ENCODE measurements around the gene DOCK10. TPM values are rescaled to one million over a fixed set of nuclear protein-coding genes. Genes with fewer than 3 reads are reported as not detected.
"Not testable (repeated sequence)": the region's sequence is repeated elsewhere in the genome, so short reads cannot be mapped to it uniquely, and the experiment has no call there.

The DOCK10 gene
- total RNA-seq, 2 experiments from 2014 or later = 343 to 344 TPM

GRCh38 chr2:224946895-224947294 is 95.4 kb downstream of the DOCK10 start:
- POLR2A ChIA-PET = interaction anchor here (0.6 to 12.9 kb wide), 12 partner anchors 10 to 106 kb away, joined by 3 to 221 read pairs (median 5); partner anchors contain the start of gene DOCK10
- DNase-seq = no peak
- peaks cover 69% of the 10 kb centered on the region for H3K36me3 Mint-ChIP-seq (ENCODE audit: low read depth)
- peaks cover 60% of the 10 kb centered on the region for H3K4me1 Mint-ChIP-seq (ENCODE audit: low read depth)
- H3K4me3 Mint-ChIP-seq = peak overlapping the region; percentile 95
- H3K9me3 Mint-ChIP-seq (ENCODE audit: insufficient read depth) = no peaks in the 10 kb centered on the region
- peak; percentile 50 for ATAC-seq
- no peaks in the 10 kb centered on the region for H3K27me3 Mint-ChIP-seq (ENCODE audit: low read depth)
- peak overlapping the region; percentile 93 for H3K27ac Mint-ChIP-seq
- CTCF ChIA-PET = interaction anchor here (0.7 to 14.2 kb wide), 6 partner anchors 17 to 55 kb away, joined by 3 to 137 read pairs (median 6); no protein-coding TSS in a partner anchor

- Mint-ChIP-seq H3K27ac (peak overlapping the region; percentile 94), H3K9me3 (ENCODE audit: insufficient read depth) (no peaks in the 10 kb centered on the region), H3K4me1 (ENCODE audit: low read depth) (peaks cover 60% of the 10 kb centered on the region), H3K4me3 (peak overlapping the region; percentile 95), H3K27me3 (ENCODE audit: low read depth) (no peaks in the 10 kb centered on the region), H3K36me3 (ENCODE audit: low read depth) (peaks cover 74% of the 10 kb centered on the region)
- ChIA-PET CTCF (interaction anchor here (0.8 to 14.2 kb wide), 6 partner anchors 8 to 62 kb away, joined by 3 to 137 read pairs (median 3); no protein-coding TSS in a partner anchor), POLR2A (interaction anchor here (0.9 to 12.9 kb wide), 13 partner anchors 8 to 108 kb away, joined by 3 to 221 read pairs (median 8); partner anchors contain the start of gene DOCK10)
- ATAC-seq (peak; percentile 35), DNase-seq (no peak)
Observed at GRCh38 chr2:224944707-224945547, 97.3 kb downstream of the DOCK10 start.

GRCh38 chr2:224943601-224944041 is 98.6 kb downstream of the DOCK10 start:
- H3K9me3 Mint-ChIP-seq (ENCODE audit: insufficient read depth); H3K27me3 Mint-ChIP-seq (ENCODE audit: low read depth): not testable (repeated sequence)
- Mint-ChIP-seq H3K4me3 (peak overlapping the region; percentile 95), H3K27ac (peak overlapping the region; percentile 94), H3K4me1 (ENCODE audit: low read depth) (peaks cover 58% of the 10 kb centered on the region), H3K36me3 (ENCODE audit: low read depth) (peaks cover 68% of the 10 kb centered on the region)
- ChIA-PET CTCF (interaction anchor here (0.7 to 14.2 kb wide), 9 partner anchors 8 to 717 kb away, joined by 3 to 137 read pairs (median 3); no protein-coding TSS in a partner anchor), POLR2A (interaction anchor here (2.3 to 12.9 kb wide), 5 partner anchors 11 to 109 kb away, joined by 11 to 221 read pairs (median 26); partner anchors contain the start of gene DOCK10)
- DNase-seq (peak; percentile 86), ATAC-seq (peak; percentile 32)

GRCh38 chr2:224941960-224942359 is 100.3 kb downstream of the DOCK10 start:
- H3K4me3 Mint-ChIP-seq = peak overlapping the region; percentile 66
- H3K36me3 Mint-ChIP-seq (ENCODE audit: low read depth) = peaks cover 70% of the 10 kb centered on the region
- no peaks in the 10 kb centered on the region for H3K27me3 Mint-ChIP-seq (ENCODE audit: low read depth)
- H3K4me1 Mint-ChIP-seq (ENCODE audit: low read depth) = peaks cover 58% of the 10 kb centered on the region
- ChIA-PET POLR2A (interaction anchor here (5.9 to 12.9 kb wide), 2 partner anchors 9 to 14 kb away, joined by 38 to 221 read pairs; no protein-coding TSS in a partner anchor), CTCF (interaction anchor here (2.5 to 14.2 kb wide), 3 partner anchors 11 to 60 kb away, joined by 8 to 137 read pairs (median 11); no protein-coding TSS in a partner anchor)
- DNase-seq = no peak
- no peaks in the 10 kb centered on the region for H3K9me3 Mint-ChIP-seq (ENCODE audit: insufficient read depth)
- peak overlapping the region; percentile 79 for H3K27ac Mint-ChIP-seq
- no peak for ATAC-seq

- peak overlapping the region; percentile 76 for H3K27ac Mint-ChIP-seq
- no peak for ATAC-seq
- H3K9me3 Mint-ChIP-seq (ENCODE audit: insufficient read depth) = no peaks in the 10 kb centered on the region
- peaks cover 71% of the 10 kb centered on the region for H3K36me3 Mint-ChIP-seq (ENCODE audit: low read depth)
- DNase-seq = no peak
- no peaks in the 10 kb centered on the region for H3K27me3 Mint-ChIP-seq (ENCODE audit: low read depth)
- ChIA-PET CTCF (interaction anchor here (0.6 to 14.2 kb wide), 4 partner anchors 11 to 163 kb away, joined by 3 to 137 read pairs (median 6); no protein-coding TSS in a partner anchor), POLR2A (interaction anchor here (12.9 kb wide), 1 partner anchor 13 kb away, joined by 221 read pairs; no protein-coding TSS in a partner anchor)
- H3K4me3 Mint-ChIP-seq = peak overlapping the region; percentile 51
- H3K4me1 Mint-ChIP-seq (ENCODE audit: low read depth) = peaks cover 69% of the 10 kb centered on the region
Observed at GRCh38 chr2:224940618-224941017, 101.7 kb downstream of the DOCK10 start.

- Mint-ChIP-seq H3K36me3 (ENCODE audit: low read depth) (peaks cover 72% of the 10 kb centered on the region), H3K4me1 (ENCODE audit: low read depth) (peaks cover 78% of the 10 kb centered on the region), H3K27ac (peak overlapping the region; percentile 83), H3K27me3 (ENCODE audit: low read depth) (no peaks in the 10 kb centered on the region), H3K4me3 (peak overlapping the region; percentile 63), H3K9me3 (ENCODE audit: insufficient read depth) (no peaks in the 10 kb centered on the region)
- POLR2A ChIA-PET = interaction anchor here (12.9 kb wide), 1 partner anchor 11 kb away, joined by 221 read pairs; no protein-coding TSS in a partner anchor
- ATAC-seq (peak; percentile 62), DNase-seq (no peak)
- CTCF ChIA-PET = interaction anchor here (0.5 to 14.2 kb wide), 7 partner anchors 9 to 71 kb away, joined by 3 to 137 read pairs (median 3); no protein-coding TSS in a partner anchor
Observed at GRCh38 chr2:224938651-224939182, 103.6 kb downstream of the DOCK10 start.

GRCh38 chr2:224937887-224938286 is 104.4 kb downstream of the DOCK10 start:
- CTCF ChIA-PET = interaction anchor here (1.0 to 14.2 kb wide), 8 partner anchors 8 to 71 kb away, joined by 3 to 137 read pairs (median 4); no protein-coding TSS in a partner anchor
- ATAC-seq (peak; percentile 18), DNase-seq (no peak)
- POLR2A ChIA-PET = interaction anchor here (2.5 to 12.9 kb wide), 2 partner anchors 10 kb away, joined by 10 to 221 read pairs; no protein-coding TSS in a partner anchor
- Mint-ChIP-seq H3K4me1 (ENCODE audit: low read depth) (peaks cover 86% of the 10 kb centered on the region), H3K27me3 (ENCODE audit: low read depth) (no peaks in the 10 kb centered on the region), H3K36me3 (ENCODE audit: low read depth) (peaks cover 75% of the 10 kb centered on the region), H3K4me3 (peak overlapping the region; percentile 63), H3K9me3 (ENCODE audit: insufficient read depth) (no peaks in the 10 kb centered on the region), H3K27ac (peak overlapping the region; percentile 83)

GRCh38 chr2:224934526-224935188 is 107.6 kb downstream of the DOCK10 start:
- Mint-ChIP-seq H3K27me3 (ENCODE audit: low read depth) (no peaks in the 10 kb centered on the region), H3K4me1 (ENCODE audit: low read depth) (peaks cover 93% of the 10 kb centered on the region), H3K4me3 (no peak overlapping the region), H3K27ac (peak overlapping the region; percentile 53), H3K9me3 (ENCODE audit: insufficient read depth) (no peaks in the 10 kb centered on the region), H3K36me3 (ENCODE audit: low read depth) (peaks cover 83% of the 10 kb centered on the region)
- CTCF ChIA-PET = interaction anchor here (1.4 kb wide), 1 partner anchor 68 kb away, joined by 4 read pairs; no protein-coding TSS in a partner anchor
- ATAC-seq (no peak), DNase-seq (no peak)
- POLR2A ChIA-PET = interaction anchor here (1.2 kb wide), 2 partner anchors 11 to 69 kb away, joined by 4 to 5 read pairs; no protein-coding TSS in a partner anchor

- Mint-ChIP-seq H3K4me3 (peak overlapping the region; percentile 26), H3K27me3 (ENCODE audit: low read depth) (no peaks in the 10 kb centered on the region), H3K36me3 (ENCODE audit: low read depth) (peaks cover 90% of the 10 kb centered on the region), H3K27ac (peak overlapping the region; percentile 76), H3K4me1 (ENCODE audit: low read depth) (peaks cover 94% of the 10 kb centered on the region), H3K9me3 (ENCODE audit: insufficient read depth) (no peaks in the 10 kb centered on the region)
- DNase-seq (no peak), ATAC-seq (peak; percentile 31)
- POLR2A ChIA-PET = interaction anchor here (1.1 to 2.0 kb wide), 5 partner anchors 11 to 108 kb away, joined by 4 to 38 read pairs (median 6); partner anchors contain the start of gene DOCK10
- CTCF ChIA-PET = interaction anchor here (0.6 to 9.0 kb wide), 7 partner anchors 10 to 190 kb away, joined by 3 to 137 read pairs (median 4); no protein-coding TSS in a partner anchor
Observed at GRCh38 chr2:224933431-224933830, 108.8 kb downstream of the DOCK10 start.

GRCh38 chr2:224932522-224932921 is 109.7 kb downstream of the DOCK10 start:
- no peak for ATAC-seq
- CTCF ChIA-PET = interaction anchor here (1.0 to 9.0 kb wide), 6 partner anchors 11 to 108 kb away, joined by 3 to 137 read pairs (median 6); no protein-coding TSS in a partner anchor
- no peak for DNase-seq
- Mint-ChIP-seq H3K4me3 (peak overlapping the region; percentile 32), H3K4me1 (ENCODE audit: low read depth) (peaks cover 94% of the 10 kb centered on the region), H3K27ac (peak overlapping the region; percentile 100), H3K27me3 (ENCODE audit: low read depth) (no peaks in the 10 kb centered on the region), H3K9me3 (ENCODE audit: insufficient read depth) (no peaks in the 10 kb centered on the region), H3K36me3 (ENCODE audit: low read depth) (peaks cover 90% of the 10 kb centered on the region)
- POLR2A ChIA-PET = interaction anchor here (1.1 to 2.0 kb wide), 4 partner anchors 10 to 109 kb away, joined by 6 to 38 read pairs (median 6); partner anchors contain the start of gene DOCK10

Measured in activated CD8-positive, alpha-beta T cell treated with anti-CD3 and anti-CD28 coated beads, Interleukin-2, amount 10 ng/mL, durations not matched to agents 7 days and 5 days (primary cell).